Lower leg skin (tissue), 4 donors: ENCODE results near the gene WSCD2. TPM values are rescaled to one million over a fixed set of nuclear protein-coding genes. Genes with fewer than 3 reads are reported as not detected.

Experiments
- DNase-seq, 2 donors: peaks; one replicate each; pipeline ENCODE4 v3.0.0-alpha.2; 2019; ENCODE audit warnings: low spot score in 2 of 2
- H3K4me3 ChIP-seq: fragments of 200-600 bp; sonication (generic); 2 replicates; pipeline ENCODE4 v1.5.1; 2017; ENCODE audit warnings: mild to moderate bottlenecking, low read depth; ENCODE audit not compliant: poor library complexity, severe bottlenecking
- POLR2A ChIP-seq, 2 donors: fragments of 450-650 bp; IDR thresholded peaks; one replicate each; pipeline ENCODE4 v1.6.1; 2016 to 2017; ENCODE audit warnings: antibody characterized with exemption in 2 of 2, mild to moderate bottlenecking in 1 of 2, moderate library complexity in 1 of 2
- WGBS, 2 donors: methylation state at CpG; one replicate each; pipeline ENCODE4 v1.1.5; 2018; 5-methylcytosine and 5-hydroxymethylcytosine counted together
- intact Hi-C: fragments of 100-400 bp; cut with DNase I; formaldehyde crosslinking; loops from one replicate; pipeline ENCODE4 v1.15.0; 2023; ENCODE audit warnings: low total_unique reads
- total RNA-seq, 4 donors: library from RNA; depleted of rRNA; stranded (reverse); fragments of >200 nt; gene quantifications; one replicate each; pipeline ENCODE4 v1.1.0, GENCODE V29; 2016
- TF ChIP-seq, protein P1 (sequence below), 3 donors: fragments of 450-650 bp; IDR thresholded peaks; one replicate each; pipeline ENCODE4 v1.5.1; 2016; ENCODE audit warnings: antibody characterized with exemption in 3 of 3, mild to moderate bottlenecking in 3 of 3, moderate library complexity in 2 of 3

Gene WSCD2
- total RNA-seq, 4 donors from 2014 or later, result 0.15 to 0.63 (median 0.47) TPM

DNA sequence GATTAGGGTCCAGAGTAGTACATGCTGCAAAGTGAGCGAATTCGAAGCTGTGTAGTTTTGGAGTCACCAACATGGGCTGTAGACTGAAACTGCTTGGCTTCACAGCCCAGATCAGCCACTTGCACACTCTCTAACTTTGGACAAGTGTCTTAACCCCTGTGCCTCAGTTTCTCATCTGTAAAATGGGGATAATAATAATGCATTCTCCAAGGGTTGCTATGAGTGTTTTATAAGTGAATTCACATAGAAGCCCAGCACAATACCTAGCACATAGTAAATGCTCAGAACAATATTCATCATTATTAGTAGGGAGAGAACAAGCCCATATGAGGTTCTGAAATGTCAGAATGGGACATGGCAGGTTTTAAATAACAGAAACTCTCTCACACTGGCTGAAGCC lies 10.4 kb downstream of the WSCD2 start:
- intact Hi-C loops, result no loop called here
- TF ChIP-seq, protein P1, sequence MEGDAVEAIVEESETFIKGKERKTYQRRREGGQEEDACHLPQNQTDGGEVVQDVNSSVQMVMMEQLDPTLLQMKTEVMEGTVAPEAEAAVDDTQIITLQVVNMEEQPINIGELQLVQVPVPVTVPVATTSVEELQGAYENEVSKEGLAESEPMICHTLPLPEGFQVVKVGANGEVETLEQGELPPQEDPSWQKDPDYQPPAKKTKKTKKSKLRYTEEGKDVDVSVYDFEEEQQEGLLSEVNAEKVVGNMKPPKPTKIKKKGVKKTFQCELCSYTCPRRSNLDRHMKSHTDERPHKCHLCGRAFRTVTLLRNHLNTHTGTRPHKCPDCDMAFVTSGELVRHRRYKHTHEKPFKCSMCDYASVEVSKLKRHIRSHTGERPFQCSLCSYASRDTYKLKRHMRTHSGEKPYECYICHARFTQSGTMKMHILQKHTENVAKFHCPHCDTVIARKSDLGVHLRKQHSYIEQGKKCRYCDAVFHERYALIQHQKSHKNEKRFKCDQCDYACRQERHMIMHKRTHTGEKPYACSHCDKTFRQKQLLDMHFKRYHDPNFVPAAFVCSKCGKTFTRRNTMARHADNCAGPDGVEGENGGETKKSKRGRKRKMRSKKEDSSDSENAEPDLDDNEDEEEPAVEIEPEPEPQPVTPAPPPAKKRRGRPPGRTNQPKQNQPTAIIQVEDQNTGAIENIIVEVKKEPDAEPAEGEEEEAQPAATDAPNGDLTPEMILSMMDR (IDR thresholded peaks at IDR 0.05), result no peak
- no peak for TF ChIP-seq POLR2A (IDR thresholded peaks at IDR 0.05)
- DNase-seq, result no peak
- H3K4me3 ChIP-seq, result no peak overlapping the region
- WGBS, 2 donors, result 89 to 95% methylated on average over 2 of the region's 2 CpGs

DNA sequence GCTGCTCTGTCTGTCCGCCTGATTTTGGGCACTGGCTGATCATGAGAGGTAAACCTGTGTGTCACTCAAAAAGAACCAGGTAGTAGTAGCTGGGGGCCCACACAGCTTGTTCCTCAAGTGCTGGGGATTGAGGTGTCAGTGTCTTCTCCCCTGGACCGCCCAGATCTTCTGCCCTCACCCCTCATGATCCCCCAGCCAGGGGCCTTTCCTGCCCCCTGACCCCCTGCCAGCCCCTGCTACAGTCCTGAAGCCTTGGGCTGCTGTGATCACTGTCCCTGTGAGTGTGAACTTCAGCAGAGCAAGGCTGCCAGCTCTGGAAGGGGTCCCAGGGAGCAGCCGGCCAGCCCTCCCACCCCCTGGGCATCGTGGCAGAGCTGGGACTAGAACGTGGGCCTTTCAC lies 11.4 kb downstream of the WSCD2 start:
- no peak for TF ChIP-seq POLR2A (IDR thresholded peaks at IDR 0.05)
- TF ChIP-seq, protein P1 (IDR thresholded peaks at IDR 0.05), result no peak
- no peak for DNase-seq
- 65 to 74% methylated on average over 5 of the region's 5 CpGs for whole genome bisulfite sequencing, 2 donors
- no peak overlapping the region for H3K4me3 ChIP-seq
- intact Hi-C loops, result no loop called here

DNA sequence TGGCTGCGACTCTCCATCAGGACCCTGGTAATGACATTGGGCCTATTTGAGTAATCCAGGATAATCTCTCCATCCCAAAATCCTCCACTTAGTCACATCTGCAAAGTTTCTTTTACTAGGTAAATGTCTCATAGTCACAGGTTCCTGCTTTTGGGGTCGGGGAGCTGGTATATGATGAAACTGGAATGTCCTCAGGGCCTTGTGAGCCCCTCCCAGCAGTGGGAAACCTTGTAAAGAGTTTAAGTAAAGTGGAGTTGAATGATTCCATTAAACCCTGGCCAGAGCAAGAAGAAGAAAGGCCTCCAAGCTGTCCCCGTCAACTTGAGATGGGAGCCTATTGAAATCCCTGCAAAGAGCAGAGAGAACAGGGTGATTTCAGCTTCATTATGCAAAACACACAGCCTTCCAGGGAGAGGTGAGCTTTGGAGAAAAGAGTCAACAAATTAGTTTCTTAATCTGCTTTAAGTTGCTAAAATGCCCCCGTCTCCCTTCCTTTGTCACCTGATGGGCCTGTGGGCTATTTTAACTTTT lies 12.6 kb downstream of the WSCD2 start:
- no peak overlapping the region for H3K4me3 ChIP-seq
- no peak for DNase-seq
- TF ChIP-seq, protein P1 (IDR thresholded peaks at IDR 0.05), result no peak
- TF ChIP-seq POLR2A (IDR thresholded peaks at IDR 0.05), result no peak
- intact Hi-C loops, result no loop called here
- WGBS, 2 donors, result 53 to 63% methylated on average over 4 of the region's 4 CpGs

DNA sequence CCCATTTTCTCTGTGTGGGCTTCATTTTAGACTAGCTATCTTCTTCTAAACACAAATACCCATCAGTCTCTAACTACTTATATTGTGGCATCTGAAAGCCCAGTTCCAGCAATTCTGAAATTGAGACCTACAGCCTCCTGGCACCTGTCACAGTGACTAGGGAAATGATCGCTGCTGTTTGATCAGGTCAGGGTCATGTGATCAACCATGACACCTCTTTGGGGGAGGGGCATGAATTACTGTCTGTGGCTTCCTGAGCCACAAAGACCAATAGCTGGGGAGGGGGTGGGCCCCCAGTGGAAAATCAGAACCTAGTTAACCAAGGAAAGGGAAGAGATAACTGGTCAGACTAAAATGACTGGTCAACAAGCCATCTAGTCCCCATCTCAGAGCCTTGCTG lies 14.1 kb downstream of the WSCD2 start:
- no peak for TF ChIP-seq POLR2A (IDR thresholded peaks at IDR 0.05)
- TF ChIP-seq, protein P1 (IDR thresholded peaks at IDR 0.05), result no peak
- intact Hi-C loops, result no loop called here
- 57 to 67% methylated on average over 1 of the region's 1 CpG for whole genome bisulfite sequencing, 2 donors
- no peak overlapping the region for H3K4me3 ChIP-seq
- no peak for DNase-seq

DNA sequence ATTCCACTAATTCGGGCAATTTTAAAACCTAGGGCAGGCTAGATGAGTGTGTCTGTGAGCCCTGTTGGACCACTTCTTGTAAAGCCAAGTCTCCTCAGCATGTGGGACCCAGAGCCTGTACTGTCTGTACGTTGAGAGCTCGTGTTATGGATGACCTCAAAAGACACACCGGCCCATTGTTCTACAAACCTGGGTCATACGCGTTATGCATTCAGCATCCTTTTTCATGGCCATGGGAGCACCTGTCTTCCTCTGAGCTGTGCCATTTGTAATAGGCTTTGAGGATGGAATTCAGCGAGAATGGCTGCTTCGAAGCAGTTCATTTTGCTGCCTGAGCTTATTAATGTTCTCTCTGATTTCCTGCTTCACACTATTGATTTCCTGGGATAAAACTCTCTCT lies 15.0 kb downstream of the WSCD2 start:
- intact Hi-C loops, result no loop called here
- TF ChIP-seq, protein P1 (IDR thresholded peaks at IDR 0.05), result no peak
- TF ChIP-seq POLR2A (IDR thresholded peaks at IDR 0.05), result no peak
- DNase-seq, result no peak
- 78% methylated on average over 8 of the region's 8 CpGs for WGBS, 2 donors
- H3K4me3 ChIP-seq, result no peak overlapping the region

DNA sequence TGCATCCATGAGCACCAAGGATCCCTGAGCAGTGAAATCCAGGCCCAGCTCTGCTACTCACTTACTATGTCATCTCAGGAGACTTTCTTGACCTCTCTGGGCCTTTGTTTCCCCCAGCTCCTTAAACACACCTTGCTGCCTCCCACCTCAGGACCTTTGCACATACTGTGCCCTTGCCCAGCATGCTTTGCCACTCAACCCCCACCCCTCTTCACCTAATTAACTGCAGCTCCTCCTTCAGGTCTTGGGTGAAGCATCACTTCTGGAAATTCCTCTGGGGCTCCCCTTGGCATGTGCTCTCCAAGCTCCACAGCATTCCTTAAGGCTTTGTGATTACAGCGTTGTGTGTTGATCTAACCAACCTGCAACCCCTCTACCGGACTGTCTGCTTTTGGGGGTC lies 15.9 kb downstream of the WSCD2 start:
- no peak for DNase-seq
- no peak overlapping the region for H3K4me3 ChIP-seq
- TF ChIP-seq, protein P1 (IDR thresholded peaks at IDR 0.05), result no peak
- no peak for TF ChIP-seq POLR2A (IDR thresholded peaks at IDR 0.05)
- 68 to 80% methylated on average over 2 of the region's 2 CpGs for WGBS, 2 donors
- intact Hi-C loops, result no loop called here
